OCI-LY7 (cell line): ENCODE results near the gene UVSSA. TPM values are rescaled to one million over a fixed set of nuclear protein-coding genes. Genes with fewer than 3 reads are reported as not detected.

ENCODE experiments used
- BruUV-seq: library from RNA; stranded (reverse); fragments of 400-500 nt; replicated peaks from 2 replicates; lab custom pipeline; 2021; lab: Mats Ljungman, UMichigan
- CTCF ChIA-PET: fragments of 300-600 bp; sonication (Branson Sonifier 250); formaldehyde crosslinking; loops from one replicate; lab custom pipeline; 2022; ENCODE audit warnings: antibody characterized with exemption; ENCODE audit not compliant: unreplicated experiment; lab: Charles Lee
- POLR2A ChIA-PET: fragments of 300-600 bp; sonication (Branson Sonifier 250); formaldehyde crosslinking; loops from one replicate; lab custom pipeline; 2022; ENCODE audit warnings: antibody characterized with exemption; lab: Charles Lee
- DNase-seq: peaks from one replicate; pipeline ENCODE4 v3.0.0-alpha.2; 2015; ENCODE audit warnings: low spot score
- H2AFZ ChIP-seq: fragments of 200-600 bp; sonication (generic), shearing (Covaris generic); 2 replicates; pipeline ENCODE4 v1.6.1; 2014; ENCODE audit warnings: mild to moderate bottlenecking, antibody characterized with exemption, low read length, moderate library complexity
- H3K27ac ChIP-seq: fragments of 200-600 bp; sonication (generic); 2 replicates; pipeline ENCODE4 v1.5.1; 2014; ENCODE audit warnings: mixed run types, low read depth, mild to moderate bottlenecking, moderate library complexity, low read length, inconsistent platforms; ENCODE audit not compliant: poor library complexity, severe bottlenecking
- H3K36me3 ChIP-seq: fragments of 200-600 bp; sonication (generic); 2 replicates; pipeline ENCODE4 v1.6.1; 2014; ENCODE audit warnings: mild to moderate bottlenecking, antibody characterized with exemption, low read length, moderate library complexity, mixed read lengths; ENCODE audit not compliant: insufficient read depth
- H3K4me1 ChIP-seq: fragments of 200-600 bp; sonication (generic); 2 replicates; pipeline ENCODE4 v1.5.1; 2014; ENCODE audit warnings: mild to moderate bottlenecking, low read length; ENCODE audit not compliant: insufficient read depth, poor library complexity, severe bottlenecking
- H3K4me2 ChIP-seq: fragments of 200-600 bp; sonication (generic); 2 replicates; pipeline ENCODE4 v1.6.1; 2014; ENCODE audit warnings: mild to moderate bottlenecking, low read length
- H3K4me3 ChIP-seq: fragments of 200-600 bp; sonication (generic); 2 replicates; pipeline ENCODE4 v1.5.1; 2014; ENCODE audit warnings: mild to moderate bottlenecking, low read depth, low read length; ENCODE audit not compliant: poor library complexity, severe bottlenecking
- H3K79me2 ChIP-seq: fragments of 200-600 bp; sonication (generic); 2 replicates; pipeline ENCODE4 v1.6.1; 2016; ENCODE audit warnings: low read depth, mild to moderate bottlenecking, low read length, moderate library complexity, mixed read lengths; ENCODE audit not compliant: insufficient read depth
- H3K9me2 ChIP-seq: fragments of 200-600 bp; sonication (generic); 2 replicates; pipeline ENCODE4 v1.6.1; 2016; ENCODE audit warnings: mild to moderate bottlenecking, low read length, mixed read lengths; ENCODE audit not compliant: insufficient read depth
- H3K9me3 ChIP-seq: fragments of 200-600 bp; sonication (generic); 2 replicates; pipeline ENCODE4 v1.6.1; 2014; ENCODE audit warnings: mild to moderate bottlenecking, mixed run types, low read length, mixed read lengths
- H4K20me1 ChIP-seq: fragments of 200-600 bp; sonication (generic); 2 replicates; pipeline ENCODE4 v1.6.1; 2014; ENCODE audit warnings: mild to moderate bottlenecking, antibody characterized with exemption, low read length, moderate library complexity, mixed read lengths; ENCODE audit not compliant: insufficient read depth
- CTCF ChIP-seq: fragments of 200-600 bp; sonication (generic); conservative IDR thresholded peaks from 2 replicates; pipeline ENCODE4 v1.5.1; 2014; ENCODE audit warnings: mild to moderate bottlenecking, antibody characterized with exemption, low read length, moderate library complexity, mixed read lengths
- EZH2phosphoT487 ChIP-seq: fragments of 200-600 bp; sonication (generic); IDR thresholded peaks from 2 replicates; pipeline ENCODE4 v1.6.1; 2018; ENCODE audit warnings: low read depth, borderline replicate concordance, mild to moderate bottlenecking, mixed run types, antibody characterized with exemption, low read length, moderate library complexity, mixed read lengths
- intact Hi-C: fragments of 100-400 bp; cut with micrococcal nuclease; formaldehyde crosslinking; loops from one replicate; pipeline ENCODE4 v1.10.0; 2022; ENCODE audit not compliant: unreplicated experiment
- total RNA-seq, 2 experiments: library from RNA; depleted of rRNA in 1 of 2; stranded (reverse); fragments of >200 nt in 1 of 2; shearing (Covaris generic) in 1 of 2; gene quantifications; 2 replicates each; pipeline ENCODE4 v1.2.3, GENCODE V29; 2014 to 2022

The UVSSA gene
- total RNA-seq, 2 experiments from 2014 or later = 13.2 to 43.2 TPM

GRCh38 chr4:1317177-1318045 is 29.6 kb upstream of the UVSSA start:
- no peaks in the 10 kb centered on the region for H3K9me2 ChIP-seq
- H3K27ac ChIP-seq = no peak overlapping the region
- no peaks in the 10 kb centered on the region for H3K79me2 ChIP-seq
- H3K4me1 ChIP-seq = peaks cover 14% of the 10 kb centered on the region
- H3K36me3 ChIP-seq = peaks cover 65% of the 10 kb centered on the region
- TF ChIP-seq CTCF (no peak), EZH2phosphoT487 (no peak)
- ChIA-PET CTCF (no interaction called here), POLR2A (no interaction called here)
- H3K4me3 ChIP-seq = no peak overlapping the region
- no TSS peak for BruUV-seq
- no peaks in the 10 kb centered on the region for H4K20me1 ChIP-seq
- no peak for DNase-seq
- no peak overlapping the region for H2AFZ ChIP-seq
- H3K4me2 ChIP-seq = no peak overlapping the region
- intact Hi-C loops = no loop called here
- H3K9me3 ChIP-seq = peaks cover 7% of the 10 kb centered on the region; the same call in 1 of the 2 replicates

- Histone ChIP-seq H3K4me3 (no peak overlapping the region), H2AFZ (no peak overlapping the region), H3K27ac (no peak overlapping the region), H3K4me1 (peaks cover 14% of the 10 kb centered on the region), H3K4me2 (no peak overlapping the region), H4K20me1 (no peaks in the 10 kb centered on the region), H3K79me2 (no peaks in the 10 kb centered on the region), H3K36me3 (peaks cover 64% of the 10 kb centered on the region), H3K9me2 (no peaks in the 10 kb centered on the region), H3K9me3 (peaks cover 7% of the 10 kb centered on the region; the same call in 1 of the 2 replicates)
- intact Hi-C loops = no loop called here
- DNase-seq = no peak
- ChIA-PET POLR2A (no interaction called here), CTCF (no interaction called here)
- TF ChIP-seq EZH2phosphoT487 (no peak), CTCF (no peak)
- BruUV-seq = no TSS peak
These were observed 29.0 kb upstream of the UVSSA start for GRCh38 chr4:1318046-1318375.

- POLR2A ChIA-PET = no interaction called here
- H3K4me1 ChIP-seq = peaks cover 14% of the 10 kb centered on the region
- H3K4me3 ChIP-seq = no peak overlapping the region
- H2AFZ ChIP-seq = no peak overlapping the region
- H3K36me3 ChIP-seq = peaks cover 64% of the 10 kb centered on the region
- no peak for TF ChIP-seq EZH2phosphoT487
- peak; percentile 75 for TF ChIP-seq CTCF
- intact Hi-C loops = no loop called here
- DNase-seq = no peak
- peaks cover 7% of the 10 kb centered on the region; the same call in 1 of the 2 replicates for H3K9me3 ChIP-seq
- no peak overlapping the region for H3K4me2 ChIP-seq
- CTCF ChIA-PET = no interaction called here
- H3K79me2 ChIP-seq = no peaks in the 10 kb centered on the region
- no TSS peak for BruUV-seq
- H3K9me2 ChIP-seq = no peaks in the 10 kb centered on the region
- no peaks in the 10 kb centered on the region for H4K20me1 ChIP-seq
- H3K27ac ChIP-seq = no peak overlapping the region
These were observed 28.4 kb upstream of the UVSSA start for GRCh38 chr4:1318488-1319213.
